Kasumi-1 (cell line): ENCODE results near the gene VBP1.
"Not testable (repeated sequence)": the region's sequence is repeated elsewhere in the genome, so short reads cannot be mapped to it uniquely, and the experiment has no call there.

Source experiments
- DNase-seq, 2 experiments: peaks; one replicate each; lab custom pipeline; 2025; lab: John Stamatoyannopoulos, UW

Gene VBP1

GRCh38 chrX:155263854-155264628, 47.8 kb downstream of the VBP1 start, which contains the start of gene RAB39B:
Gene RAB39B (minus strand): TSS chrX:155264491. CDS start chrX:155264288, 203 bp downstream.
- peak; percentile 40 to 59 for DNase-seq

GRCh38 chrX:155266439-155266838, 50.2 kb downstream of the VBP1 start:
- no peak for DNase-seq

- not testable (repeated sequence) for DNase-seq
Observed at GRCh38 chrX:155267995-155268394, 51.7 kb downstream of the VBP1 start.

- DNase-seq = no peak
Observed at GRCh38 chrX:155270969-155271368, 54.7 kb downstream of the VBP1 start.

- no peak for DNase-seq
Observed at GRCh38 chrX:155279873-155280272, 63.6 kb downstream of the VBP1 start.
